CD14-positive monocyte (primary cell): ENCODE data around the gene ANO5. TPM values are rescaled to one million over a fixed set of nuclear protein-coding genes. Genes with fewer than 3 reads are reported as not detected.

ENCODE experiments used
- DNase-seq, 3 donors: peaks; one replicate each; pipeline ENCODE4 v3.0.0-alpha.2; 2011 to 2022
- H2AFZ ChIP-seq: 2 replicates; pipeline ENCODE4 v1.6.0; 2012; ENCODE audit warnings: mild to moderate bottlenecking, low read depth, low read length, inconsistent platforms; ENCODE audit not compliant: insufficient read depth, poor library complexity, severe bottlenecking
- H3K27ac ChIP-seq, 2 donors: 1 replicate in 1 of 2; 2 replicates in 1 of 2; pipeline ENCODE4 v1.5.1; 2012 to 2013; ENCODE audit warnings: low read length in 2 of 2, control low read depth in 1 of 2, inconsistent platforms in 1 of 2, low read depth in 1 of 2, mild to moderate bottlenecking in 1 of 2
- H3K27me3 ChIP-seq, 2 donors: one replicate each; pipeline versions ENCODE4 v1.6.0 to v1.6.1; 2011 to 2013; ENCODE audit warnings: low read length in 2 of 2; ENCODE audit not compliant: control insufficient read depth in 2 of 2, insufficient read depth in 2 of 2
- H3K36me3 ChIP-seq, 2 donors: replicated peaks in 1 of 2; 1 replicate in 1 of 2; 2 replicates in 1 of 2; pipeline versions ENCODE4 v1.5.1 to v1.6.1; 2012 to 2013; ENCODE audit warnings: low read length in 2 of 2, control low read depth in 1 of 2, inconsistent platforms in 1 of 2, mild to moderate bottlenecking in 1 of 2; ENCODE audit not compliant: insufficient read depth in 2 of 2, control insufficient read depth in 1 of 2
- H3K4me1 ChIP-seq, 2 donors: 1 replicate in 1 of 2; 2 replicates in 1 of 2; pipeline versions ENCODE4 v1.5.1 to v1.6.1; 2012 to 2013; ENCODE audit warnings: low read length in 2 of 2, control low read depth in 1 of 2, inconsistent platforms in 1 of 2, mild to moderate bottlenecking in 1 of 2, moderate library complexity in 1 of 2; ENCODE audit not compliant: insufficient read depth in 2 of 2, control insufficient read depth in 1 of 2
- H3K4me2 ChIP-seq: replicated peaks from 2 replicates; pipeline ENCODE3; 2012; ENCODE audit warnings: low read length, moderate library complexity, mild to moderate bottlenecking; ENCODE audit not compliant: poor library complexity, severe bottlenecking; ENCODE audit errors: extremely low read depth
- H3K4me3 ChIP-seq, 3 experiments: fragments of 200-600 bp in 1 of 3; sonication (generic) in 1 of 3; replicated peaks in 1 of 3; 1 replicate in 2 of 3; 2 replicates in 1 of 3; pipeline ENCODE4 v1.5.1; 2011 to 2013; ENCODE audit warnings: low read length in 3 of 3, mild to moderate bottlenecking in 3 of 3, control low read depth in 2 of 3, low read depth in 2 of 3, inconsistent platforms in 1 of 3, moderate library complexity in 1 of 3
- H3K79me2 ChIP-seq: 2 replicates; pipeline ENCODE4 v1.6.0; 2012; ENCODE audit warnings: mild to moderate bottlenecking, control low read depth, inconsistent platforms, low read length, moderate library complexity; ENCODE audit not compliant: insufficient read depth
- H3K9ac ChIP-seq: 2 replicates; pipeline ENCODE4 v1.6.0; 2017; ENCODE audit warnings: low read length, mild to moderate bottlenecking; ENCODE audit not compliant: insufficient read depth, poor library complexity, severe bottlenecking
- H3K9me3 ChIP-seq, 2 donors: replicated peaks in 1 of 2; 1 replicate in 1 of 2; 2 replicates in 1 of 2; pipeline versions ENCODE4 v1.5.1 to v1.6.1; 2012 to 2013; ENCODE audit warnings: low read length in 2 of 2, control low read depth in 1 of 2; ENCODE audit not compliant: control insufficient read depth in 1 of 2, insufficient read depth in 1 of 2
- H4K20me1 ChIP-seq: 2 replicates; pipeline ENCODE4 v1.6.0; 2012; ENCODE audit warnings: mild to moderate bottlenecking, low read length, control low read depth, moderate library complexity; ENCODE audit not compliant: insufficient read depth
- H3K27ac Mint-ChIP-seq, 7 donors: one replicate each; pipeline ENCODE4 v1.8.0; 2020; ENCODE audit warnings: mild to moderate bottlenecking in 7 of 7, mixed read lengths in 7 of 7, moderate library complexity in 6 of 7, inconsistent platforms in 2 of 7
- H3K27me3 Mint-ChIP-seq, 3 donors: one replicate each; pipeline ENCODE4 v1.8.0; 2021 to 2022; ENCODE audit warnings: low read depth in 3 of 3, mild to moderate bottlenecking in 3 of 3, mixed read lengths in 3 of 3, moderate library complexity in 3 of 3, inconsistent platforms in 1 of 3
- H3K36me3 Mint-ChIP-seq, 2 donors: one replicate each; pipeline ENCODE4 v1.8.0; 2020; ENCODE audit warnings: mixed read lengths in 2 of 2, inconsistent platforms in 1 of 2, mild to moderate bottlenecking in 1 of 2
- H3K4me1 Mint-ChIP-seq: one replicate; pipeline ENCODE4 v1.8.0; 2020; ENCODE audit warnings: mild to moderate bottlenecking, mixed read lengths
- H3K4me3 Mint-ChIP-seq, 2 donors: one replicate each; pipeline ENCODE4 v1.8.0; 2020; ENCODE audit warnings: mild to moderate bottlenecking in 2 of 2, mixed read lengths in 2 of 2, moderate library complexity in 1 of 2
- H3K9me3 Mint-ChIP-seq, 7 donors: one replicate each; pipeline ENCODE4 v1.8.0; 2020 to 2022; ENCODE audit warnings: mixed read lengths in 7 of 7, mild to moderate bottlenecking in 6 of 7, moderate library complexity in 6 of 7, inconsistent platforms in 2 of 7
- CTCF ChIP-seq: fragments of 200-600 bp; IDR thresholded peaks from one replicate; pipeline ENCODE4 v1.8.0; 2022; ENCODE audit warnings: antibody characterized with exemption, mild to moderate bottlenecking
- whole genome bisulfite sequencing: methylation state at CpG from one replicate; pipeline ENCODE4 v1.1.5; 2013; ENCODE audit warnings: missing lambda C conversion rate; ENCODE audit not compliant: insufficient coverage; 5-methylcytosine and 5-hydroxymethylcytosine counted together
- intact Hi-C, 2 donors: fragments of 100-400 bp; cut with micrococcal nuclease; formaldehyde crosslinking; loops; one replicate each; pipeline versions ENCODE4 v1.15.0 to v1.15.1; 2023
- polyA plus RNA-seq, 3 donors: library from polyadenylated mRNA; depleted of rRNA in 1 of 3; unstranded in 2 of 3; stranded (reverse) in 1 of 3; fragments of 300-500 nt in 2 of 3; fragments of >200 nt in 1 of 3; fragmentation: Illumina TruSeq in 2 of 3; gene quantifications; 1 replicate in 2 of 3; 2 replicates in 1 of 3; pipeline ENCODE4 v1.2.3, GENCODE V29; 2012 to 2021

The ANO5 gene
- polyA plus RNA-seq, 3 donors = 1.0 to 1.4 (median 1.1) TPM

- DNase-seq = no peak
- peaks cover 2 to 26% of the 10 kb centered on the region in 2 donors for H3K36me3 Mint-ChIP-seq
- H2AFZ ChIP-seq = no peak overlapping the region
- H3K27me3 Mint-ChIP-seq = peaks cover 0 to 2% (median 0%) of the 10 kb centered on the region in 3 donors
- H3K4me3 ChIP-seq = no peak overlapping the region
- no peaks in the 10 kb centered on the region for H4K20me1 ChIP-seq
- peaks cover 6 to 11% of the 10 kb centered on the region in 2 donors for H3K36me3 ChIP-seq
- no peaks in the 10 kb centered on the region for H3K79me2 ChIP-seq
- H3K9me3 ChIP-seq = no peaks in the 10 kb centered on the region
- intact Hi-C loops = no loop called here
- no CpG with 5 or more reads among the region's 1 CpG for WGBS
- H3K9ac ChIP-seq = no peak overlapping the region
- no peaks in the 10 kb centered on the region for H3K4me1 ChIP-seq
- H3K27me3 ChIP-seq = no peaks in the 10 kb centered on the region
- no peak overlapping the region for H3K4me2 ChIP-seq
- no peak for TF ChIP-seq CTCF
- H3K27ac ChIP-seq = no peak overlapping the region
- H3K4me3 Mint-ChIP-seq = no peak overlapping the region
- H3K27ac Mint-ChIP-seq = no peak overlapping the region
- no peaks in the 10 kb centered on the region for H3K9me3 Mint-ChIP-seq
- H3K4me1 Mint-ChIP-seq = no peaks in the 10 kb centered on the region
Observed at GRCh38 chr11:22246992-22247391, 54.1 kb downstream of the ANO5 start.

- intact Hi-C loops = no loop called here
- no peak for DNase-seq
- Histone ChIP-seq H3K27me3 (no peaks in the 10 kb centered on the region), H3K4me3 (no peak overlapping the region), H3K27ac (no peak overlapping the region), H3K9me3 (no peaks in the 10 kb centered on the region), H3K9ac (no peak overlapping the region), H3K4me2 (no peak overlapping the region), H3K79me2 (no peaks in the 10 kb centered on the region), H3K4me1 (no peaks in the 10 kb centered on the region), H2AFZ (no peak overlapping the region), H3K36me3 (peaks cover 6 to 11% of the 10 kb centered on the region in 2 donors), H4K20me1 (no peaks in the 10 kb centered on the region)
- Mint-ChIP-seq H3K36me3 (peaks cover 2 to 21% of the 10 kb centered on the region in 2 donors), H3K9me3 (no peaks in the 10 kb centered on the region), H3K27me3 (peaks cover 0 to 2% (median 0%) of the 10 kb centered on the region in 3 donors), H3K4me1 (no peaks in the 10 kb centered on the region), H3K27ac (no peak overlapping the region), H3K4me3 (no peak overlapping the region)
- no CpG with 5 or more reads among the region's 1 CpG for WGBS
- TF ChIP-seq CTCF = no peak
Observed at GRCh38 chr11:22249871-22250270, 57.0 kb downstream of the ANO5 start.
